Measurements from ENCODE around the gene CCNT1.
"Not testable (repeated sequence)": the region's sequence is repeated elsewhere in the genome, so short reads cannot be mapped to it uniquely, and the experiment has no call there.

The CCNT1 gene

GRCh38 chr12:48716168-48716492 lies 377 bp downstream of the CCNT1 start:
- Histone ChIP-seq H3K27ac (peak overlapping the region; percentile 93), H3K4me1 (no peaks in the 10 kb centered on the region), H3K4me2 (ENCODE audit: low read length) (peak overlapping the region; percentile 93), H3K79me2 (peaks cover 30% of the 10 kb centered on the region), H3K4me3 (ENCODE audit: low read depth, low read length) (peak overlapping the region; percentile 84), H3K9me3 (ENCODE audit: control insufficient read depth, low read length) (no peaks in the 10 kb centered on the region), H3K36me3 (ENCODE audit: control insufficient read depth, insufficient read depth, low read length) (no peaks in the 10 kb centered on the region), H2AFZ (peak overlapping the region; percentile 71), H3K27me3 (ENCODE audit: control insufficient read depth, insufficient read depth, low read length) (no peaks in the 10 kb centered on the region), H3K9ac (peak overlapping the region; percentile 59)
- no peak for TF ChIP-seq CTCF (IDR thresholded peaks at IDR 0.05)

DNA sequence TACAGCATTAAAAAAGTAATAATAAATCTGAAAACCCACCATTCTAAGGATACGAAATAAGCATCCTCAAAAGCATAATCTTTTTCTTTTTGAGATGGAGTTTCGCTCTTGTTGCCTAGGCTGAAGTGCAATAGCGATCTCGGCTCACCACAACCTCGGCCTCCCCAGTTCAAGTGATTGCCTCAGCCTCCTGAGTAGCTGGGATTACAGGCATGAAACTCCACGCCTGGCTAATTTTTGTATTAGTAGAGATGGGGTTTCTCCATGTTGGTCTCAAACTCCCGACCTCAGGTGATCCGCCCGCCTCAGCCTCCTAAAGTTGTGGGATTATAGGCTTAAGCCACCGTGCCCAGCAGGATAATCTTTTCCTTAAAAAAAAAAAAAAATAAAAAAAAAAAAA lies 4.3 kb downstream of the CCNT1 start:
- Histone ChIP-seq H3K4me1 (no peaks in the 10 kb centered on the region), H3K27me3 (ENCODE audit: control insufficient read depth, insufficient read depth, low read length) (no peaks in the 10 kb centered on the region), H2AFZ (no peak overlapping the region), H3K9me3 (ENCODE audit: control insufficient read depth, low read length) (no peaks in the 10 kb centered on the region), H3K36me3 (ENCODE audit: control insufficient read depth, insufficient read depth, low read length) (no peaks in the 10 kb centered on the region), H3K27ac (no peak overlapping the region), H3K79me2 (peaks cover 54% of the 10 kb centered on the region), H3K9ac (no peak overlapping the region), H3K4me3 (ENCODE audit: low read depth, low read length) (no peak overlapping the region), H3K4me2 (ENCODE audit: low read length) (no peak overlapping the region)
- no peak for TF ChIP-seq CTCF (IDR thresholded peaks at IDR 0.05)

DNA sequence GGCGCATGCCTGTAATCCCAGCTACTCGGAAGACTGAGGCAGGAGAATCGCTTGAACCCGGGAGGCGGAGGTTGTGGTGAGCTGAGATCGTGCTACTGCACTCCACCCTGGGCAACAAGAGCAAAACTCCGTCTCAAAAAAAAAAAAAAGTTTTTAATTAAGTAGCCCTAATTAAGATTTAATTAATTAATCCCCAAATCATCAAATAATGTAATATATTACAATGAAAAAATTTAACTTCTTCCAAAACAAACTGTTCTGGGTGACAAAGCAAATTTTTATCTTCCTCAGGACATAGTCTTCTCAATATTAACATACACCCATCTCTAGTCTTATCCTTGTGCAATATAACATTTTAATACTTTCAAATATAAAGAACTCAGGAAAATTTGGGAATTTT lies 17.7 kb downstream of the CCNT1 start:
- not testable (repeated sequence) for H3K9ac ChIP-seq; H2AFZ ChIP-seq; H3K27ac ChIP-seq; H3K27me3 ChIP-seq (ENCODE audit: control insufficient read depth, insufficient read depth, low read length); H3K36me3 ChIP-seq (ENCODE audit: control insufficient read depth, insufficient read depth, low read length); H3K4me2 ChIP-seq (ENCODE audit: low read length); H3K9me3 ChIP-seq (ENCODE audit: control insufficient read depth, low read length); H3K4me3 ChIP-seq (ENCODE audit: low read depth, low read length); H3K4me1 ChIP-seq
- H3K79me2 ChIP-seq = peaks cover 19% of the 10 kb centered on the region

DNA sequence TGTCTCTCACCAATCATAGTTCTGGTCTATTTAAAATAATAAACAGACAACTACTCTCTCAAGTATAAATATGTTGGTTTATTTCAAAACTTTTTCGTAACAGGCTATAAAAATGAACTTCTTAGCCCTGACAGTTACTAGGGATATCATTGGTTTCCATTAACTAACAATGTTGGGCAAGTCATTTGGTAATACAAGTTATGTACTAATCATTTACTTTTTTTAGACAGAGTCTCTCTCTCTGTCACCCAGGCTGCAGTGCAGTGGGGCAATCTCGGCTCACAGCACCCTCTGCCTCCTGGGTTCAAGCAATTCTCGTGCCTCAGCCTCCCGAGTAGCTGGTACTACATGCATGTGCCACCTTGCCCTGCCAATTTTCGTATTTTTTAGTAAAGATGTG lies 19.9 kb downstream of the CCNT1 start:
- Histone ChIP-seq H3K27me3 (ENCODE audit: control insufficient read depth, insufficient read depth, low read length) (no peaks in the 10 kb centered on the region), H3K9ac (no peak overlapping the region), H3K4me2 (ENCODE audit: low read length) (no peak overlapping the region), H3K27ac (no peak overlapping the region), H2AFZ (no peak overlapping the region), H3K36me3 (ENCODE audit: control insufficient read depth, insufficient read depth, low read length) (no peaks in the 10 kb centered on the region), H3K9me3 (ENCODE audit: control insufficient read depth, low read length) (no peaks in the 10 kb centered on the region), H3K4me3 (ENCODE audit: low read depth, low read length) (no peak overlapping the region), H3K79me2 (peaks cover 13% of the 10 kb centered on the region), H3K4me1 (no peaks in the 10 kb centered on the region)
- no peak for TF ChIP-seq CTCF (IDR thresholded peaks at IDR 0.05)

DNA sequence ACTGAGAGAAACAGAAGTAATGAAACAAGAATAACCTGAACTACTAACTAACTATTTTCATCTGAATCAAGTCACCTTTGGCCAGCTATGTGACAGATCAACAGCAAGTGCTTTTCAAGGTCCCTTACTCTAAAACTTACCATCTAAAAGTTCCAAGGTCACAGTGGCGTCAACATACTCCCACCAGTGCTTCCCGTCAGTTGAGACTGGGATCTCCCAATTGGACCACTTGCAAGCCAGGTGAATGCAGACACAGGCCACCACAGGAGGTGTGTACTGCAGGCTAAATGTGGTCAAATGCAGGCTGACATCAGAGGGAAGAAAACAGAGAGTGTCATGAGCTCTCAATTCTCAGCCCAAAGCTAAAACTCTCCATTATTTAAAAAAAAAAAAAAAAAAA lies 20.6 kb downstream of the CCNT1 start:
- Histone ChIP-seq H3K4me1 (no peaks in the 10 kb centered on the region), H3K36me3 (ENCODE audit: control insufficient read depth, insufficient read depth, low read length) (no peaks in the 10 kb centered on the region), H3K4me2 (ENCODE audit: low read length) (no peak overlapping the region), H2AFZ (no peak overlapping the region), H3K4me3 (ENCODE audit: low read depth, low read length) (no peak overlapping the region), H3K27ac (no peak overlapping the region), H3K9ac (no peak overlapping the region), H3K27me3 (ENCODE audit: control insufficient read depth, insufficient read depth, low read length) (no peaks in the 10 kb centered on the region), H3K79me2 (peaks cover 13% of the 10 kb centered on the region), H3K9me3 (ENCODE audit: control insufficient read depth, low read length) (no peaks in the 10 kb centered on the region)
- no peak for TF ChIP-seq CTCF (IDR thresholded peaks at IDR 0.05)

Data from parathyroid adenoma (tissue), 2 donors.